H1 (cell line): ENCODE results near the gene WDR45B. TPM values are rescaled to one million over a fixed set of nuclear protein-coding genes. Genes with fewer than 3 reads are reported as not detected.

Source experiments
- CTBP2 ChIP-seq: IDR thresholded peaks from 2 replicates; pipeline ENCODE4 v1.7.0; 2011; ENCODE audit warnings: borderline replicate concordance, mild to moderate bottlenecking, moderate library complexity, mixed read lengths, low read length; ENCODE audit not compliant: insufficient read depth, insufficient read length
- SP1 ChIP-seq: IDR thresholded peaks from 2 replicates; pipeline ENCODE4 v1.6.1; 2011; ENCODE audit warnings: low read depth, low read length
- SP4 ChIP-seq: IDR thresholded peaks from 2 replicates; pipeline ENCODE4 v1.6.1; 2012; ENCODE audit warnings: low read length, inconsistent platforms
- ZNF274 ChIP-seq: IDR thresholded peaks from 2 replicates; pipeline ENCODE4 v1.7.0; 2012; ENCODE audit warnings: low read length, borderline replicate concordance; ENCODE audit errors: extremely low read depth
- polyA plus RNA-seq, 7 experiments: library from polyadenylated mRNA; depleted of rRNA in 3 of 7; stranded (reverse) in 5 of 7; unstranded in 2 of 7; fragments of >200 nt in 5 of 7; fragments of 200-250 nt in 2 of 7; gene quantifications; 1 replicate in 5 of 7; 2 replicates in 1 of 7; 4 replicates in 1 of 7; pipeline versions ENCODE4 v1.2.1 to v1.2.3, GENCODE V29; 2011 to 2013; ENCODE audit warnings: missing spikeins in 2 of 7, mixed read lengths in 2 of 7
- total RNA-seq: library from RNA; stranded (reverse); fragmentation: NEBNext Ultra II Directional; extraction: Animal tissue kit (Norgen Biotek cat#: 25700); gene quantifications from 2 replicates; pipeline ENCODE4 v1.2.1, GENCODE V29; 2021
- TF ChIP-seq, protein P1 (sequence below): IDR thresholded peaks from 2 replicates; pipeline ENCODE4 v1.6.1; 2011; ENCODE audit warnings: low read depth, mild to moderate bottlenecking, low read length; ENCODE audit not compliant: insufficient read depth

Gene WDR45B
- total and polyA plus RNA-seq, 2 of the 8 experiments (the other 6 are each of a cell fraction or from before 2014, with no cell fraction given): 82.0 to 100 TPM

DNA sequence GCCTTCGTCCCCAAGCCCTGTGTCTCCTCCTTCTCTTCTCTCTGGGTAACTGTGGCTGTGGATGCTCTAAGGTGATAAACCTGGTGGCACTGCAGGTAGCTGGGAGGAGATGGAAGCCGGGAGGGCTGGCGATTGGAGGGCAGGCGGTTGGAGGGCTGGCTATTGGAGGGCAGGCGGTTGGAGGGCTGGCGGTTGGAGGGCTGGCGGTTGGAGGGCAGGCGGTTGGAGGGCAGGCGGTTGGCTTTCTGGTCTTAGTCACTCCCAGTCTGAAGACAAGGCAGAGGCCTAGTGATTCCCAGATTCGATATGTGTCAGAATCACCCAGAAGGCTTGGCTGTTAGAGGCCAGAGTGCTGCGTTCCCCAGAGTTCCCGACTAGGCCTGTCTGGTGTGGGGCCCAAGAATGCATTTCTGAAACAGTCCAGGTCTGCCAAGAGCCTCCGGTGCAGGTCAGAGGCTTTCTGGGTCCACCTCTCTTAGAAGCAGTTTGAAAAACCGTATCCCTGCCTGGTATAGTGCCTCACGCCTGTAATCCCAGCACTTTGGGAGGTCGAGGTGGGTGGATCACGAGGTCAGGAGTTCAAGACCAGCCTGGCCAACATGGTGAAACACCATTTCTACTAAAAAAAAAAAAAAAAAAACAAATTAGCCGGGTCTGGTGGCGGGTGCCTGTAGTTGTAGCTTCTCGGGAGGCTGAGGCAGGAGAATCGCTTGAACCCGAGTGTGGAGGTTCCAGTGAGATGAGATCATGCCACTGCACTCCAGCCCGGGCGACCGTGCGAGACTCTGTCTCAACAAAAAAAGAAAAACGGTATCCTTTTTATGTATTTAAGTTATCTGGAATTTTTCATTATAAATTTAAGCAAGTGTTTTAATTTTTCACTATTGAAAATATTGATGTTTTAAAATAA, 59.7 kb downstream of the WDR45B start (continued):
- TF ChIP-seq ZNF274: no peak
- TF ChIP-seq CTBP2: no peak
- no peak for TF ChIP-seq SP1
- TF ChIP-seq, protein P1, sequence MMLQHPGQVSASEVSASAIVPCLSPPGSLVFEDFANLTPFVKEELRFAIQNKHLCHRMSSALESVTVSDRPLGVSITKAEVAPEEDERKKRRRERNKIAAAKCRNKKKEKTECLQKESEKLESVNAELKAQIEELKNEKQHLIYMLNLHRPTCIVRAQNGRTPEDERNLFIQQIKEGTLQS: no peak
- TF ChIP-seq SP4: no peak
